ENCODE measurements around the gene PRG2. TPM values are rescaled to one million over a fixed set of nuclear protein-coding genes. Genes with fewer than 3 reads are reported as not detected.

Gene PRG2
- total RNA-seq, 1 donor, result not detected

- Histone ChIP-seq H4K20me1 (ENCODE audit: insufficient read depth, low read length) (no peaks in the 10 kb centered on the region), H2AFZ (ENCODE audit: low read length) (no peak overlapping the region), H3K4me1 (ENCODE audit: insufficient read depth, low read length) (peaks cover 45% of the 10 kb centered on the region), H3K27me3 (ENCODE audit: insufficient read depth, low read length) (no peaks in the 10 kb centered on the region), H3K36me3 (ENCODE audit: insufficient read depth, low read length) (peaks cover 28% of the 10 kb centered on the region), H3K27ac (ENCODE audit: low read depth, low read length) (peak overlapping the region; percentile 96), H3K4me3 (ENCODE audit: insufficient read depth, low read length) (peak overlapping the region; percentile 35), H3K79me2 (ENCODE audit: insufficient read depth, low read length) (peaks cover 20% of the 10 kb centered on the region), H3K4me2 (ENCODE audit: insufficient read depth, low read length) (peak overlapping the region; percentile 74), H3K9me3 (ENCODE audit: low read depth, low read length) (no peaks in the 10 kb centered on the region)
- TF ChIP-seq, protein P1, sequence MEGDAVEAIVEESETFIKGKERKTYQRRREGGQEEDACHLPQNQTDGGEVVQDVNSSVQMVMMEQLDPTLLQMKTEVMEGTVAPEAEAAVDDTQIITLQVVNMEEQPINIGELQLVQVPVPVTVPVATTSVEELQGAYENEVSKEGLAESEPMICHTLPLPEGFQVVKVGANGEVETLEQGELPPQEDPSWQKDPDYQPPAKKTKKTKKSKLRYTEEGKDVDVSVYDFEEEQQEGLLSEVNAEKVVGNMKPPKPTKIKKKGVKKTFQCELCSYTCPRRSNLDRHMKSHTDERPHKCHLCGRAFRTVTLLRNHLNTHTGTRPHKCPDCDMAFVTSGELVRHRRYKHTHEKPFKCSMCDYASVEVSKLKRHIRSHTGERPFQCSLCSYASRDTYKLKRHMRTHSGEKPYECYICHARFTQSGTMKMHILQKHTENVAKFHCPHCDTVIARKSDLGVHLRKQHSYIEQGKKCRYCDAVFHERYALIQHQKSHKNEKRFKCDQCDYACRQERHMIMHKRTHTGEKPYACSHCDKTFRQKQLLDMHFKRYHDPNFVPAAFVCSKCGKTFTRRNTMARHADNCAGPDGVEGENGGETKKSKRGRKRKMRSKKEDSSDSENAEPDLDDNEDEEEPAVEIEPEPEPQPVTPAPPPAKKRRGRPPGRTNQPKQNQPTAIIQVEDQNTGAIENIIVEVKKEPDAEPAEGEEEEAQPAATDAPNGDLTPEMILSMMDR (IDR thresholded peaks at IDR 0.05; ENCODE audit: extremely low read depth, low read depth, low read length), result no peak
- DNase-seq (ENCODE audit: insufficient read length, low spot score, missing footprints), result no peak
These were observed 33.8 kb upstream of the PRG2 start for GRCh38 chr11:57424137-57424791.

DNA sequence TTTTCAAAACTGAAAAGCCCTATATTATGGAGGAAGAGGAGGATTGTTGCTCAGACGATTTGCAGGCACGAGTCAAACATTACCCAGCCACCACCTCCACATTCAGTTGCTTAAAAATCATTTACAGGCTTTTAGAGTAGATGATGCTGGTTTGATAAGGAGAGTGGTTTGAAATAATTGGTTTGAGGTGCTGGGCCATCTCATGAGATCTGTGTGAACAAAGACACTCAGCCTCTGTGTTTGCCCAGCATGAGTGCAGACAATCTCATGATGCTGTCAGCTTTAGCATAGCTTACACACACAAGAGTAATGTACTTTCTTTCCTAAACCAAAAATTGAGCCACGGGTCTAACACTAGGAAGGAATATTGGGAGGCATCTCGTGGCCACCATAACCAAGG, 32.2 kb upstream of the PRG2 start:
- Histone ChIP-seq H3K4me2 (ENCODE audit: insufficient read depth, low read length) (no peak overlapping the region), H4K20me1 (ENCODE audit: insufficient read depth, low read length) (no peaks in the 10 kb centered on the region), H3K27me3 (ENCODE audit: insufficient read depth, low read length) (no peaks in the 10 kb centered on the region), H3K79me2 (ENCODE audit: insufficient read depth, low read length) (peaks cover 20% of the 10 kb centered on the region), H3K27ac (ENCODE audit: low read depth, low read length) (no peak overlapping the region), H3K4me1 (ENCODE audit: insufficient read depth, low read length) (peaks cover 37% of the 10 kb centered on the region), H3K4me3 (ENCODE audit: insufficient read depth, low read length) (no peak overlapping the region), H2AFZ (ENCODE audit: low read length) (no peak overlapping the region), H3K9me3 (ENCODE audit: low read depth, low read length) (no peaks in the 10 kb centered on the region), H3K36me3 (ENCODE audit: insufficient read depth, low read length) (peaks cover 36% of the 10 kb centered on the region)
- TF ChIP-seq, protein P1 (IDR thresholded peaks at IDR 0.05; ENCODE audit: extremely low read depth, low read depth, low read length), result no peak
- no peak for DNase-seq (ENCODE audit: insufficient read length, low spot score, missing footprints)

DNA sequence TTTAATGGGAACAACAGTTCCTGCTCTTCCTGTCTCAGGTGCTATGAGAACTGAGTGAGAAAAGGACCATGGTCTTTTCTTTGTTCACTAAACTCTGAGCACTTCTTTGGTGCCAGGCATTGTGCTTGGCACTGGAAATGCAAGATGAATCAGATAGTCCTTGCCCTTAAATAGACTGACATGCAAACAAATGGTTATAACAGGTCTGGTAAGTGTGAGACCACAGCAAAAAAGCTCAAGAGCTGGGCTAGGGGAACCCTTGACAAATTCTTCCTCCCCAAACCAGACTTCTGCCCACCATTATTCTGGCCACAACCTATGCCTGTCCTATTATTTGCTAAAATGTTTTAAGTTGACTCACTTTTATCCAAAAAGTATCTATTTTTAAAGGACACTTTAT, 31.4 kb upstream of the PRG2 start:
- no peak for DNase-seq (ENCODE audit: insufficient read length, low spot score, missing footprints)

DNA sequence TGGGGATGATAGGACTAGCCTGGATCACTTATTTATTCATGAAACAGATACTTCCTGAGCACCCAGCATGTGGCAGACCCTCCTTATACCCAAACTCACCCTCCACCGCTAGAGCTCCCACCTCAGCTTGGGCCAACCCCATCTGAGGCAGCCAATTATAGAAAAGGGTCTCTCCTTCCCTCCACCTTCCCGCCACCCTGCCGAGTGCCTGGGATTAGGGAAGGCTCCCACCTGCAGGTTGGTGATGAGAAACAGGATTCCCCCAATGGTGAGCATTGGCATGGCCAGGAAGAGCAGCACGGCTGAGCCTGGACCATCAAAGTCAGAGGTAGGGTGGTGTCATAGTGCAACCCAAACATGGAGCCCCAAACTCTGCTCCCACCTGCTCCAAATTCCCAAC, 30.6 kb upstream of the PRG2 start:
- Histone ChIP-seq H4K20me1 (ENCODE audit: insufficient read depth, low read length) (no peaks in the 10 kb centered on the region), H3K79me2 (ENCODE audit: insufficient read depth, low read length) (peaks cover 20% of the 10 kb centered on the region), H3K4me1 (ENCODE audit: insufficient read depth, low read length) (peaks cover 21% of the 10 kb centered on the region), H3K27ac (ENCODE audit: low read depth, low read length) (no peak overlapping the region), H2AFZ (ENCODE audit: low read length) (no peak overlapping the region), H3K9me3 (ENCODE audit: low read depth, low read length) (no peaks in the 10 kb centered on the region), H3K36me3 (ENCODE audit: insufficient read depth, low read length) (peaks cover 50% of the 10 kb centered on the region), H3K4me3 (ENCODE audit: insufficient read depth, low read length) (no peak overlapping the region), H3K27me3 (ENCODE audit: insufficient read depth, low read length) (no peaks in the 10 kb centered on the region), H3K4me2 (ENCODE audit: insufficient read depth, low read length) (no peak overlapping the region)
- TF ChIP-seq, protein P1 (IDR thresholded peaks at IDR 0.05; ENCODE audit: extremely low read depth, low read depth, low read length), result no peak
- no peak for DNase-seq (ENCODE audit: insufficient read length, low spot score, missing footprints)

More for the DNA sequence above, 31.4 kb upstream of the PRG2 start:
- Histone ChIP-seq H3K36me3 (ENCODE audit: insufficient read depth, low read length) (peaks cover 42% of the 10 kb centered on the region), H3K79me2 (ENCODE audit: insufficient read depth, low read length) (peaks cover 20% of the 10 kb centered on the region), H3K4me1 (ENCODE audit: insufficient read depth, low read length) (peaks cover 28% of the 10 kb centered on the region), H3K4me2 (ENCODE audit: insufficient read depth, low read length) (no peak overlapping the region), H3K27ac (ENCODE audit: low read depth, low read length) (no peak overlapping the region), H4K20me1 (ENCODE audit: insufficient read depth, low read length) (no peaks in the 10 kb centered on the region), H3K4me3 (ENCODE audit: insufficient read depth, low read length) (no peak overlapping the region), H3K27me3 (ENCODE audit: insufficient read depth, low read length) (no peaks in the 10 kb centered on the region), H2AFZ (ENCODE audit: low read length) (no peak overlapping the region), H3K9me3 (ENCODE audit: low read depth, low read length) (no peaks in the 10 kb centered on the region)
- TF ChIP-seq, protein P1 (IDR thresholded peaks at IDR 0.05; ENCODE audit: extremely low read depth, low read depth, low read length), result no peak
